Neural cell (in vitro differentiated cells): ENCODE measurements around the gene ZDHHC14. TPM values are rescaled to one million over a fixed set of nuclear protein-coding genes. Genes with fewer than 3 reads are reported as not detected.

Experiments used
- H2AFZ ChIP-seq: fragments of 200-600, 300-800 bp; sonication (generic), shearing (Covaris generic); 2 replicates; pipeline ENCODE4 v1.6.0; 2014; ENCODE audit warnings: low read depth, mild to moderate bottlenecking, antibody characterized with exemption, low read length, moderate library complexity
- H3F3A ChIP-seq: fragments of 200-600 bp; shearing (Covaris generic); 2 replicates; pipeline ENCODE4 v1.6.1; 2016; ENCODE audit warnings: mild to moderate bottlenecking, moderate library complexity, mixed read lengths, antibody characterized with exemption, low read length; ENCODE audit not compliant: insufficient read depth, poor library complexity, severe bottlenecking
- H3K27ac ChIP-seq: fragments of 200-600, 300-800 bp; sonication (generic), shearing (Covaris generic); 2 replicates; pipeline ENCODE4 v1.5.1; 2014; ENCODE audit warnings: mild to moderate bottlenecking, low read length, moderate library complexity
- H3K27me3 ChIP-seq: fragments of 300-800, 200-600 bp; sonication (generic), shearing (Covaris generic); 2 replicates; pipeline ENCODE4 v1.6.0; 2014; ENCODE audit warnings: mild to moderate bottlenecking, low read depth, low read length, moderate library complexity; ENCODE audit not compliant: insufficient read depth
- H3K36me3 ChIP-seq: fragments of 300-800, 200-600 bp; sonication (generic), shearing (Covaris generic); 2 replicates; pipeline ENCODE4 v1.5.1; 2014; ENCODE audit warnings: mild to moderate bottlenecking, antibody characterized with exemption, low read length, moderate library complexity; ENCODE audit not compliant: insufficient read depth
- H3K4me2 ChIP-seq: fragments of 300-800, 200-600 bp; sonication (generic), shearing (Covaris generic); 2 replicates; pipeline ENCODE4 v1.6.0; 2014; ENCODE audit warnings: mild to moderate bottlenecking, low read length
- H3K4me3 ChIP-seq: fragments of 300-800, 200-600 bp; sonication (generic), shearing (Covaris generic); 2 replicates; pipeline ENCODE4 v1.5.1; 2014; ENCODE audit warnings: mild to moderate bottlenecking, low read length, moderate library complexity
- H3K79me2 ChIP-seq: fragments of 200-600 bp; shearing (Covaris generic); replicated peaks from 2 replicates; pipeline ENCODE4 v1.6.0; 2014; ENCODE audit warnings: mild to moderate bottlenecking, low read length, moderate library complexity; ENCODE audit not compliant: insufficient read depth
- H3K9ac ChIP-seq: fragments of 300-800, 200-600 bp; sonication (generic), shearing (Covaris generic); 2 replicates; pipeline ENCODE4 v1.6.1; 2016; ENCODE audit warnings: mild to moderate bottlenecking, low read length, mixed read lengths
- H3K9me2 ChIP-seq: fragments of 200-600 bp; shearing (Covaris generic); 2 replicates; pipeline ENCODE4 v1.6.1; 2016; ENCODE audit warnings: mild to moderate bottlenecking, low read length, mixed read lengths; ENCODE audit not compliant: insufficient read depth
- H3K9me3 ChIP-seq: fragments of 200-600, 300-800 bp; sonication (generic), shearing (Covaris generic); 2 replicates; pipeline ENCODE4 v1.6.1; 2016; ENCODE audit warnings: mild to moderate bottlenecking, mixed run types, low read length, moderate library complexity, mixed read lengths
- H4K20me1 ChIP-seq: fragments of 200-600 bp; shearing (Covaris generic); 2 replicates; pipeline ENCODE4 v1.6.1; 2016; ENCODE audit warnings: mild to moderate bottlenecking, mixed run types; ENCODE audit not compliant: insufficient read depth
- CTCF ChIP-seq: fragments of 450-650 bp; IDR thresholded peaks from 2 replicates; pipeline ENCODE4 v1.5.1; 2014; ENCODE audit warnings: antibody characterized with exemption, mild to moderate bottlenecking, moderate library complexity; ENCODE audit not compliant: poor library complexity, severe bottlenecking
- EP300 ChIP-seq: fragments of 450-650 bp; conservative IDR thresholded peaks from 2 replicates; pipeline ENCODE4 v1.6.1; 2014; ENCODE audit warnings: antibody characterized with exemption, mild to moderate bottlenecking, moderate library complexity; ENCODE audit not compliant: poor library complexity, severe bottlenecking
- EZH2 ChIP-seq: fragments of 200-600, 300-800 bp; shearing (Covaris generic), sonication (generic); IDR thresholded peaks from 2 replicates; pipeline ENCODE4 v1.6.1; 2014; ENCODE audit warnings: antibody characterized with exemption, low read length, borderline replicate concordance, mild to moderate bottlenecking; ENCODE audit not compliant: insufficient read depth, poor library complexity, severe bottlenecking
- MXI1 ChIP-seq: fragments of 450-650 bp; conservative IDR thresholded peaks from 2 replicates; pipeline ENCODE4 v1.6.1; 2014; ENCODE audit warnings: antibody characterized with exemption, mild to moderate bottlenecking; ENCODE audit not compliant: poor library complexity, severe bottlenecking
- POLR2AphosphoS5 ChIP-seq: IDR thresholded peaks from 2 replicates; pipeline ENCODE4 v1.6.1; 2012
- RAD21 ChIP-seq: fragments of 450-650 bp; conservative IDR thresholded peaks from 2 replicates; pipeline ENCODE4 v1.6.1; 2014; ENCODE audit warnings: antibody characterized with exemption, mild to moderate bottlenecking, moderate library complexity
- REST ChIP-seq: IDR thresholded peaks from 2 replicates; pipeline ENCODE4 v1.6.1; 2012; ENCODE audit warnings: borderline replicate concordance
- SMC3 ChIP-seq: fragments of 450-650 bp; conservative IDR thresholded peaks from 2 replicates; pipeline ENCODE4 v1.6.1; 2014; ENCODE audit warnings: antibody characterized with exemption, mild to moderate bottlenecking, moderate library complexity; ENCODE audit not compliant: poor library complexity
- TAF1 ChIP-seq: IDR thresholded peaks from 2 replicates; pipeline ENCODE4 v1.6.1; 2012; ENCODE audit warnings: low read depth
- polyA plus RNA-seq: library from polyadenylated mRNA; depleted of rRNA; stranded (reverse); fragments of >200 nt; gene quantifications from 2 replicates; pipeline ENCODE4 v1.2.3, GENCODE V29; 2014

Gene ZDHHC14
- polyA plus RNA-seq, 1 donor from 2014 or later: 4.1 TPM

GRCh38 chr6:157519255-157520116 lies 138.5 kb downstream of the ZDHHC14 start:
- no peak overlapping the region for H2AFZ ChIP-seq
- no peak overlapping the region for H3K27ac ChIP-seq
- H3K9me3 ChIP-seq: no peaks in the 10 kb centered on the region
- H3K27me3 ChIP-seq: no peaks in the 10 kb centered on the region
- H3F3A ChIP-seq: no peaks in the 10 kb centered on the region
- no peak overlapping the region for H3K4me3 ChIP-seq
- no peaks in the 10 kb centered on the region for H3K79me2 ChIP-seq
- H4K20me1 ChIP-seq: no peaks in the 10 kb centered on the region
- TF ChIP-seq CTCF (no peak), RAD21 (no peak), MXI1 (no peak), EZH2 (no peak), REST (no peak), EP300 (no peak), SMC3 (no peak), TAF1 (no peak)
- no peak overlapping the region for H3K4me2 ChIP-seq
- H3K9ac ChIP-seq: no peak overlapping the region
- H3K9me2 ChIP-seq: no peaks in the 10 kb centered on the region
- no peaks in the 10 kb centered on the region for H3K36me3 ChIP-seq

GRCh38 chr6:157520117-157520406 lies 139.1 kb downstream of the ZDHHC14 start:
- Histone ChIP-seq H3K27ac (no peak overlapping the region), H3F3A (no peaks in the 10 kb centered on the region)

More at GRCh38 chr6:157520117-157520406, 139.1 kb downstream of the ZDHHC14 start:
- no peak overlapping the region for H3K4me2 ChIP-seq
- no peaks in the 10 kb centered on the region for H3K79me2 ChIP-seq
- no peaks in the 10 kb centered on the region for H3K27me3 ChIP-seq
- no peak overlapping the region for H3K4me3 ChIP-seq
- H3K9me2 ChIP-seq: no peaks in the 10 kb centered on the region
- H4K20me1 ChIP-seq: no peaks in the 10 kb centered on the region
- no peaks in the 10 kb centered on the region for H3K9me3 ChIP-seq
- H3K36me3 ChIP-seq: no peaks in the 10 kb centered on the region
- no peak overlapping the region for H3K9ac ChIP-seq
- TF ChIP-seq SMC3 (no peak), CTCF (no peak), EP300 (no peak), RAD21 (no peak), MXI1 (no peak), EZH2 (no peak), REST (no peak), POLR2AphosphoS5 (no peak), TAF1 (no peak)
- no peak overlapping the region for H2AFZ ChIP-seq
